SK-N-SH treated with all-trans-retinoic acid at 6 μM for 48 hours (cell line): Measurements from ENCODE around the gene NOS2.
"Not testable (repeated sequence)": the region's sequence is repeated elsewhere in the genome, so short reads cannot be mapped to it uniquely, and the experiment has no call there.

Experiments
- ATAC-seq: fragments of 200-7000 bp; cut with Tn5 transposase; 3 replicates; pipeline ENCODE4 v1.9.1; 2020; ENCODE audit warnings: mild to moderate bottlenecking, moderate library complexity
- BACH2 ChIP-seq: fragments of 250-450 bp; sonication (Bioruptor Pico); IDR thresholded peaks from 2 replicates; pipeline ENCODE4 v1.9.0; 2021; ENCODE audit warnings: mild to moderate bottlenecking, borderline replicate concordance
- CREB5 ChIP-seq: fragments of 250-450 bp; sonication (Bioruptor Pico); IDR thresholded peaks from 2 replicates; pipeline ENCODE4 v1.5.1; 2020; ENCODE audit warnings: low read depth, mild to moderate bottlenecking, moderate library complexity
- CSDC2 ChIP-seq: fragments of 250-450 bp; sonication (Bioruptor Pico); IDR thresholded peaks from 2 replicates; pipeline ENCODE4 v1.5.0; 2020; ENCODE audit warnings: mild to moderate bottlenecking, moderate library complexity
- CSRNP3 ChIP-seq: fragments of 250-450 bp; sonication (Bioruptor Pico); IDR thresholded peaks from 2 replicates; pipeline ENCODE4 v1.5.1; 2021; ENCODE audit warnings: mild to moderate bottlenecking, moderate library complexity
- GLIS3 ChIP-seq: fragments of 250-450 bp; sonication (Bioruptor Pico); IDR thresholded peaks from 2 replicates; pipeline ENCODE4 v1.5.0; 2020; ENCODE audit warnings: mild to moderate bottlenecking, moderate library complexity
- ISL1 ChIP-seq: fragments of 250-450 bp; sonication (Bioruptor Pico); IDR thresholded peaks from 2 replicates; pipeline ENCODE4 v2.1.2; 2022; ENCODE audit warnings: mild to moderate bottlenecking, moderate library complexity
- POU6F1 ChIP-seq: fragments of 250-450 bp; sonication (Bioruptor Pico); IDR thresholded peaks from 2 replicates; pipeline ENCODE4 v1.8.0; 2021; ENCODE audit warnings: low read depth, mild to moderate bottlenecking, moderate library complexity, borderline replicate concordance
- RARB ChIP-seq: fragments of 250-450 bp; sonication (Bioruptor Pico); IDR thresholded peaks from 2 replicates; pipeline ENCODE4 v1.8.0; 2021; ENCODE audit warnings: mild to moderate bottlenecking, moderate library complexity
- SNAI2 ChIP-seq: fragments of 250-450 bp; sonication (Bioruptor Pico); IDR thresholded peaks from 2 replicates; pipeline ENCODE4 v1.5.0; 2020; ENCODE audit warnings: mild to moderate bottlenecking, moderate library complexity
- TCF4 ChIP-seq: fragments of 250-450 bp; sonication (Bioruptor Pico); IDR thresholded peaks from 2 replicates; pipeline ENCODE4 v1.8.0; 2021; ENCODE audit warnings: mild to moderate bottlenecking, moderate library complexity, borderline replicate concordance
- TOX ChIP-seq: fragments of 250-450 bp; sonication (Bioruptor Pico); IDR thresholded peaks from 2 replicates; pipeline ENCODE4 v1.8.0; 2021; ENCODE audit warnings: mild to moderate bottlenecking, moderate library complexity, borderline replicate concordance
- TSHZ2 ChIP-seq: fragments of 250-450 bp; sonication (Bioruptor Pico); IDR thresholded peaks from 2 replicates; pipeline ENCODE4 v1.5.0; 2020; ENCODE audit warnings: mild to moderate bottlenecking, moderate library complexity
- ZFP3 ChIP-seq: fragments of 250-450 bp; sonication (Bioruptor Pico); IDR thresholded peaks from 2 replicates; pipeline ENCODE4 v1.5.0; 2020; ENCODE audit warnings: mild to moderate bottlenecking, moderate library complexity
- ZFP30 ChIP-seq: fragments of 450-650 bp; formaldehyde crosslinking; IDR thresholded peaks from 2 replicates; pipeline ENCODE4 v1.5.0; 2022; ENCODE audit warnings: mild to moderate bottlenecking, moderate library complexity
- ZNF565 ChIP-seq: fragments of 450-650 bp; formaldehyde crosslinking; conservative IDR thresholded peaks from 2 replicates; pipeline ENCODE4 v1.5.0; 2020; ENCODE audit warnings: low read depth, mild to moderate bottlenecking, moderate library complexity
- ZNF8 ChIP-seq: fragments of 450-650 bp; formaldehyde crosslinking; IDR thresholded peaks from 2 replicates; pipeline ENCODE4 v1.5.0; 2020; ENCODE audit warnings: mild to moderate bottlenecking, moderate library complexity

The NOS2 gene

GRCh38 chr17:27846808-27847307, 46.5 kb upstream of the NOS2 start:
- not testable (repeated sequence) for ATAC-seq

GRCh38 chr17:27846042-27846655, 45.8 kb upstream of the NOS2 start:
- no peak for TF ChIP-seq CSRNP3 (CRISPR knock-in tag)
- TF ChIP-seq POU6F1 (CRISPR knock-in tag), result no peak
- TF ChIP-seq ZNF8 (CRISPR knock-in tag), result no peak
- no peak for TF ChIP-seq SNAI2 (CRISPR knock-in tag)
- no peak for TF ChIP-seq ZNF565
- no peak for TF ChIP-seq ISL1 (CRISPR knock-in tag)
- TF ChIP-seq RARB (CRISPR knock-in tag), result no peak
- TF ChIP-seq TOX, result no peak
- no peak for TF ChIP-seq BACH2 (CRISPR knock-in tag)
- ATAC-seq, result no peak

GRCh38 chr17:27845264-27846041, 45.1 kb upstream of the NOS2 start:
- TF ChIP-seq ZFP30 (CRISPR knock-in tag) (no peak), SNAI2 (CRISPR knock-in tag) (no peak), GLIS3 (CRISPR knock-in tag) (no peak), CREB5 (CRISPR knock-in tag) (no peak), TSHZ2 (CRISPR knock-in tag) (no peak), CSDC2 (CRISPR knock-in tag) (no peak), POU6F1 (CRISPR knock-in tag) (no peak), TCF4 (CRISPR knock-in tag) (no peak), ZFP3 (CRISPR knock-in tag) (no peak), CSRNP3 (CRISPR knock-in tag) (no peak), RARB (CRISPR knock-in tag) (no peak), ZNF8 (CRISPR knock-in tag) (no peak)
- no peak for ATAC-seq
